HepG2 (cell line): ENCODE data around the gene URB1.

ENCODE experiments used
- CBX5 ChIP-seq: sonication (generic); formaldehyde crosslinking; IDR thresholded peaks from 2 replicates; pipeline ENCODE4 v1.4.0; 2020; ENCODE audit warnings: missing genetic modification reagents, borderline replicate concordance
- EP300 ChIP-seq, 3 experiments: sonication (generic) in 1 of 3; formaldehyde crosslinking in 1 of 3; IDR thresholded peaks; 2 replicates each; pipeline versions ENCODE4 v1.5.1 to v1.6.1; 2011 to 2020; ENCODE audit warnings: low read depth in 2 of 3, low read length in 2 of 3, borderline replicate concordance in 1 of 3, improper control_type of control experiment in 1 of 3, mild to moderate bottlenecking in 1 of 3, missing genetic modification reagents in 1 of 3, moderate library complexity in 1 of 3
- KDM1A ChIP-seq: IDR thresholded peaks from 2 replicates; pipeline ENCODE4 v1.6.1; 2016; ENCODE audit warnings: missing compliant biosample characterization
- MAX ChIP-seq: IDR thresholded peaks from 2 replicates; pipeline ENCODE4 v1.6.1; 2012; ENCODE audit warnings: inconsistent platforms
- PHF8 ChIP-seq: sonication (generic); formaldehyde crosslinking; IDR thresholded peaks from 2 replicates; pipeline ENCODE4 v1.5.0; 2020; ENCODE audit warnings: missing genetic modification reagents
- POLR2AphosphoS2 ChIP-seq: IDR thresholded peaks from 2 replicates; pipeline ENCODE4 v1.6.1; 2011; ENCODE audit warnings: low read depth, low read length, improper control_type of control experiment
- PTBP1 ChIP-seq: fragments of 200-400 bp; formaldehyde crosslinking; IDR thresholded peaks from 2 replicates; pipeline ENCODE4 v1.6.1; 2018; ENCODE audit warnings: low read length, low read depth; ENCODE audit not compliant: poor library complexity, severe bottlenecking
- SIN3A ChIP-seq: IDR thresholded peaks from 2 replicates; pipeline ENCODE4 v1.6.1; 2011; ENCODE audit warnings: low read depth, mild to moderate bottlenecking, control low read depth, low read length, borderline replicate concordance
- ZNF10 ChIP-seq: sonication (generic); formaldehyde crosslinking; IDR thresholded peaks from 2 replicates; pipeline ENCODE4 v1.4.0; 2020; ENCODE audit warnings: mild to moderate bottlenecking, low read depth, missing genetic modification reagents, borderline replicate concordance
- ZNF263 ChIP-seq: sonication (generic); formaldehyde crosslinking; IDR thresholded peaks from 2 replicates; pipeline ENCODE4 v1.4.0; 2020; ENCODE audit warnings: missing genetic modification reagents
- ZNF274 ChIP-seq: sonication (generic); formaldehyde crosslinking; IDR thresholded peaks from 2 replicates; pipeline ENCODE4 v1.5.1; 2020; ENCODE audit warnings: mild to moderate bottlenecking, missing genetic modification reagents
- ZNF460 ChIP-seq: sonication (generic); formaldehyde crosslinking; IDR thresholded peaks from 2 replicates; pipeline ENCODE4 v1.5.1; 2020; ENCODE audit warnings: missing genetic modification reagents, mild to moderate bottlenecking, borderline replicate concordance
- TF ChIP-seq, protein P1 (sequence below): sonication (generic); formaldehyde crosslinking; IDR thresholded peaks from 2 replicates; pipeline ENCODE4 v1.5.0; 2020; ENCODE audit warnings: mild to moderate bottlenecking, missing genetic modification reagents, moderate library complexity
- TF ChIP-seq, protein P2 (sequence below): sonication (generic); formaldehyde crosslinking; IDR thresholded peaks from 2 replicates; pipeline ENCODE4 v1.5.0; 2020; ENCODE audit warnings: missing genetic modification reagents

GRCh38 chr21:32308696-32309095, 84.1 kb downstream of the URB1 start:
- TF ChIP-seq CBX5 (CRISPR knock-in tag) (no peak), MAX (no peak), ZNF274 (CRISPR knock-in tag) (no peak), KDM1A (no peak), ZNF263 (CRISPR knock-in tag) (no peak), EP300 (IDR thresholded peaks at IDR 0.05; ENCODE audit: low read depth in 2 of 2, low read length in 2 of 2) (no peak), EP300 (CRISPR knock-in tag; IDR thresholded peaks at IDR 0.05; ENCODE audit: borderline replicate concordance) (no peak), SIN3A (no peak), ZNF10 (CRISPR knock-in tag) (no peak), ZNF460 (CRISPR knock-in tag) (no peak), PHF8 (CRISPR knock-in tag) (no peak), POLR2AphosphoS2 (no peak), PTBP1 (no peak)
- TF ChIP-seq, protein P1, sequence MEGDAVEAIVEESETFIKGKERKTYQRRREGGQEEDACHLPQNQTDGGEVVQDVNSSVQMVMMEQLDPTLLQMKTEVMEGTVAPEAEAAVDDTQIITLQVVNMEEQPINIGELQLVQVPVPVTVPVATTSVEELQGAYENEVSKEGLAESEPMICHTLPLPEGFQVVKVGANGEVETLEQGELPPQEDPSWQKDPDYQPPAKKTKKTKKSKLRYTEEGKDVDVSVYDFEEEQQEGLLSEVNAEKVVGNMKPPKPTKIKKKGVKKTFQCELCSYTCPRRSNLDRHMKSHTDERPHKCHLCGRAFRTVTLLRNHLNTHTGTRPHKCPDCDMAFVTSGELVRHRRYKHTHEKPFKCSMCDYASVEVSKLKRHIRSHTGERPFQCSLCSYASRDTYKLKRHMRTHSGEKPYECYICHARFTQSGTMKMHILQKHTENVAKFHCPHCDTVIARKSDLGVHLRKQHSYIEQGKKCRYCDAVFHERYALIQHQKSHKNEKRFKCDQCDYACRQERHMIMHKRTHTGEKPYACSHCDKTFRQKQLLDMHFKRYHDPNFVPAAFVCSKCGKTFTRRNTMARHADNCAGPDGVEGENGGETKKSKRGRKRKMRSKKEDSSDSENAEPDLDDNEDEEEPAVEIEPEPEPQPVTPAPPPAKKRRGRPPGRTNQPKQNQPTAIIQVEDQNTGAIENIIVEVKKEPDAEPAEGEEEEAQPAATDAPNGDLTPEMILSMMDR (CRISPR knock-in tag), result no peak
- TF ChIP-seq, protein P2, sequence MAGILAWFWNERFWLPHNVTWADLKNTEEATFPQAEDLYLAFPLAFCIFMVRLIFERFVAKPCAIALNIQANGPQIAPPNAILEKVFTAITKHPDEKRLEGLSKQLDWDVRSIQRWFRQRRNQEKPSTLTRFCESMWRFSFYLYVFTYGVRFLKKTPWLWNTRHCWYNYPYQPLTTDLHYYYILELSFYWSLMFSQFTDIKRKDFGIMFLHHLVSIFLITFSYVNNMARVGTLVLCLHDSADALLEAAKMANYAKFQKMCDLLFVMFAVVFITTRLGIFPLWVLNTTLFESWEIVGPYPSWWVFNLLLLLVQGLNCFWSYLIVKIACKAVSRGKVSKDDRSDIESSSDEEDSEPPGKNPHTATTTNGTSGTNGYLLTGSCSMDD (CRISPR knock-in tag), result no peak
